ENCODE results near the gene GNRH2.

Gene GNRH2, protein sequence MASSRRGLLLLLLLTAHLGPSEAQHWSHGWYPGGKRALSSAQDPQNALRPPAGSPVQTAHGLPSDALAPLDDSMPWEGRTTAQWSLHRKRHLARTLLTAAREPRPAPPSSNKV

GRCh38 chr20:3043322-3043721, at the start of gene GNRH2:
GNRH2 (plus strand) TSS chr20:3043622; CDS start chr20:3044415, 793 bp downstream.
- Histone ChIP-seq H3K4me3 (ENCODE audit: low read length) (no peak within 1 kb of the TSS), H3K27me3 (ENCODE audit: low read depth, low read length) (no peaks in the 10 kb centered on the region), H4K20me1 (ENCODE audit: insufficient read depth, low read length) (no peaks in the 10 kb centered on the region; the same call in 1 of the 2 replicates), H3K9me3 (ENCODE audit: insufficient read depth, low read length) (no peaks in the 10 kb centered on the region), H3K4me2 (ENCODE audit: low read length) (no peak within 1 kb of the TSS), H3K9ac (ENCODE audit: low read length) (no peak within 1 kb of the TSS), H2AFZ (ENCODE audit: low read depth, low read length) (no peak within 1 kb of the TSS), H3K4me1 (ENCODE audit: low read length) (peaks cover 13% of the 10 kb centered on the region), H3K36me3 (replicated peaks; ENCODE audit: low read depth, low read length) (peaks cover 23% of the 10 kb centered on the region), H3K27ac (ENCODE audit: low read length) (no peak within 1 kb of the TSS), H3K79me2 (ENCODE audit: low read length) (peaks cover 21% of the 10 kb centered on the region)
- TF ChIP-seq EZH2phosphoT487 (IDR thresholded peaks at IDR 0.05; ENCODE audit: low read depth) = no peak
- TF ChIP-seq, protein P1, sequence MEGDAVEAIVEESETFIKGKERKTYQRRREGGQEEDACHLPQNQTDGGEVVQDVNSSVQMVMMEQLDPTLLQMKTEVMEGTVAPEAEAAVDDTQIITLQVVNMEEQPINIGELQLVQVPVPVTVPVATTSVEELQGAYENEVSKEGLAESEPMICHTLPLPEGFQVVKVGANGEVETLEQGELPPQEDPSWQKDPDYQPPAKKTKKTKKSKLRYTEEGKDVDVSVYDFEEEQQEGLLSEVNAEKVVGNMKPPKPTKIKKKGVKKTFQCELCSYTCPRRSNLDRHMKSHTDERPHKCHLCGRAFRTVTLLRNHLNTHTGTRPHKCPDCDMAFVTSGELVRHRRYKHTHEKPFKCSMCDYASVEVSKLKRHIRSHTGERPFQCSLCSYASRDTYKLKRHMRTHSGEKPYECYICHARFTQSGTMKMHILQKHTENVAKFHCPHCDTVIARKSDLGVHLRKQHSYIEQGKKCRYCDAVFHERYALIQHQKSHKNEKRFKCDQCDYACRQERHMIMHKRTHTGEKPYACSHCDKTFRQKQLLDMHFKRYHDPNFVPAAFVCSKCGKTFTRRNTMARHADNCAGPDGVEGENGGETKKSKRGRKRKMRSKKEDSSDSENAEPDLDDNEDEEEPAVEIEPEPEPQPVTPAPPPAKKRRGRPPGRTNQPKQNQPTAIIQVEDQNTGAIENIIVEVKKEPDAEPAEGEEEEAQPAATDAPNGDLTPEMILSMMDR (IDR thresholded peaks at IDR 0.05; ENCODE audit: low read depth, low read length) = no peak

GRCh38 chr20:2995796-2996195, 47.6 kb upstream of the GNRH2 start:
- Histone ChIP-seq H3K27ac (ENCODE audit: low read length) (no peak overlapping the region), H3K4me2 (ENCODE audit: low read length) (no peak overlapping the region), H4K20me1 (ENCODE audit: insufficient read depth, low read length) (no peaks in the 10 kb centered on the region), H3K36me3 (replicated peaks; ENCODE audit: low read depth, low read length) (peaks cover 7% of the 10 kb centered on the region), H2AFZ (ENCODE audit: low read depth, low read length) (no peak overlapping the region), H3K4me1 (ENCODE audit: low read length) (no peaks in the 10 kb centered on the region), H3K79me2 (ENCODE audit: low read length) (no peaks in the 10 kb centered on the region), H3K27me3 (ENCODE audit: low read depth, low read length) (no peaks in the 10 kb centered on the region), H3K9me3 (ENCODE audit: insufficient read depth, low read length) (no peaks in the 10 kb centered on the region), H3K4me3 (ENCODE audit: low read length) (no peak overlapping the region), H3K9ac (ENCODE audit: low read length) (no peak overlapping the region)
- no peak for TF ChIP-seq EZH2phosphoT487 (IDR thresholded peaks at IDR 0.05; ENCODE audit: low read depth)
- TF ChIP-seq, protein P1 (IDR thresholded peaks at IDR 0.05; ENCODE audit: low read depth, low read length) = no peak

DNA sequence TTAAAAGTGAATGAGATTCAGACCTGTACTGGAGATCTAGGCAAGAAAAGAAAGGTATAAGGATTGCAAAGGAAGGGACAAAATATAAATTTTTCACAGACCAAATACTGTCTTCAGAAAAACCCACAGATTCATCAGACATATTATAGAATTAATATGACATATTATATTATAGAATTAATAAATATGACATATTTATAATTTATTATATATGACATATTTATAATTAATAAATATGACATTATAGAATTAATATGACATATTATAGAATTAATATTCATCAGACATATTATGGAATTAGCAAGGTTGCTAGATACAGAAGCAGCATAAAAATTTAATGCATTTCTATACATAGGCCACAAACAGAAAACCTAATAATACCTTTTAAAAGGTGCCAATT, 44.7 kb upstream of the GNRH2 start:
- no peaks in the 10 kb centered on the region for H3K4me1 ChIP-seq (ENCODE audit: low read length)
- H3K4me3 ChIP-seq (ENCODE audit: low read length) = no peak overlapping the region
- no peaks in the 10 kb centered on the region for H3K27me3 ChIP-seq (ENCODE audit: low read depth, low read length)
- H2AFZ ChIP-seq (ENCODE audit: low read depth, low read length) = no peak overlapping the region
- H3K79me2 ChIP-seq (ENCODE audit: low read length) = no peaks in the 10 kb centered on the region
- no peaks in the 10 kb centered on the region for H3K9me3 ChIP-seq (ENCODE audit: insufficient read depth, low read length)
- H3K36me3 ChIP-seq (replicated peaks; ENCODE audit: low read depth, low read length) = peaks cover 4% of the 10 kb centered on the region
- TF ChIP-seq, protein P1 (IDR thresholded peaks at IDR 0.05; ENCODE audit: low read depth, low read length) = no peak
- TF ChIP-seq EZH2phosphoT487 (IDR thresholded peaks at IDR 0.05; ENCODE audit: low read depth) = no peak
- no peak overlapping the region for H3K4me2 ChIP-seq (ENCODE audit: low read length)
- no peaks in the 10 kb centered on the region for H4K20me1 ChIP-seq (ENCODE audit: insufficient read depth, low read length)
- no peak overlapping the region for H3K27ac ChIP-seq (ENCODE audit: low read length)
- no peak overlapping the region for H3K9ac ChIP-seq (ENCODE audit: low read length)

- H3K4me2 ChIP-seq (ENCODE audit: low read length) = no peak overlapping the region
Measured at GRCh38 chr20:3000852-3001523, 42.4 kb upstream of the GNRH2 start.

More at GRCh38 chr20:3000852-3001523, 42.4 kb upstream of the GNRH2 start:
- TF ChIP-seq, protein P1 (IDR thresholded peaks at IDR 0.05; ENCODE audit: low read depth, low read length) = peak; percentile 74
- no peak for TF ChIP-seq EZH2phosphoT487 (IDR thresholded peaks at IDR 0.05; ENCODE audit: low read depth)
- no peak overlapping the region for H3K27ac ChIP-seq (ENCODE audit: low read length)
- no peaks in the 10 kb centered on the region for H3K9me3 ChIP-seq (ENCODE audit: insufficient read depth, low read length)
- H3K79me2 ChIP-seq (ENCODE audit: low read length) = no peaks in the 10 kb centered on the region
- no peak overlapping the region for H2AFZ ChIP-seq (ENCODE audit: low read depth, low read length)
- no peaks in the 10 kb centered on the region for H4K20me1 ChIP-seq (ENCODE audit: insufficient read depth, low read length)
- H3K36me3 ChIP-seq (replicated peaks; ENCODE audit: low read depth, low read length) = peaks cover 11% of the 10 kb centered on the region
- H3K4me1 ChIP-seq (ENCODE audit: low read length) = no peaks in the 10 kb centered on the region
- no peak overlapping the region for H3K4me3 ChIP-seq (ENCODE audit: low read length)
- no peaks in the 10 kb centered on the region for H3K27me3 ChIP-seq (ENCODE audit: low read depth, low read length)
- no peak overlapping the region for H3K9ac ChIP-seq (ENCODE audit: low read length)
